ENCODE results near the gene TRAF3IP1.
A peak's percentile ranks its signal among the peaks of the same experiment; 100 is the strongest.

The TRAF3IP1 gene

GRCh38 chr2:238418999-238419546, 98.8 kb downstream of the TRAF3IP1 start:
- TF ChIP-seq ZNF274 (IDR thresholded peaks at IDR 0.05; ENCODE audit: low read depth, low read length): no peak
- H3K4me3 ChIP-seq (ENCODE audit: low read length): no peak overlapping the region

GRCh38 chr2:238420442-238420841, 100.1 kb downstream of the TRAF3IP1 start:
- H3K4me3 ChIP-seq (ENCODE audit: low read length): no peak overlapping the region
- TF ChIP-seq ZNF274 (IDR thresholded peaks at IDR 0.05; ENCODE audit: low read depth, low read length): no peak

- no peak overlapping the region for H3K4me3 ChIP-seq (ENCODE audit: low read length)
These were observed 100.8 kb downstream of the TRAF3IP1 start for GRCh38 chr2:238420878-238421694.

GRCh38 chr2:238421695-238422035, 101.3 kb downstream of the TRAF3IP1 start:
- no peak for TF ChIP-seq ZNF274 (IDR thresholded peaks at IDR 0.05; ENCODE audit: low read depth, low read length)
- H3K4me3 ChIP-seq (ENCODE audit: low read length): no peak overlapping the region

More at GRCh38 chr2:238420878-238421694, 100.8 kb downstream of the TRAF3IP1 start:
- no peak for TF ChIP-seq ZNF274 (IDR thresholded peaks at IDR 0.05; ENCODE audit: low read depth, low read length)

GRCh38 chr2:238422285-238422684, 102.0 kb downstream of the TRAF3IP1 start:
- TF ChIP-seq ZNF274 (IDR thresholded peaks at IDR 0.05; ENCODE audit: low read depth, low read length): no peak
- H3K4me3 ChIP-seq (ENCODE audit: low read length): no peak overlapping the region

- no peak for TF ChIP-seq ZNF274 (IDR thresholded peaks at IDR 0.05; ENCODE audit: low read depth, low read length)
These were observed 102.6 kb downstream of the TRAF3IP1 start for GRCh38 chr2:238422940-238423339.

GRCh38 chr2:238423561-238424312, 103.4 kb downstream of the TRAF3IP1 start:
- no peak overlapping the region for H3K4me3 ChIP-seq (ENCODE audit: low read length)
- no peak for TF ChIP-seq ZNF274 (IDR thresholded peaks at IDR 0.05; ENCODE audit: low read depth, low read length)

More at GRCh38 chr2:238422940-238423339, 102.6 kb downstream of the TRAF3IP1 start:
- H3K4me3 ChIP-seq (ENCODE audit: low read length): no peak overlapping the region

- no peak overlapping the region for H3K4me3 ChIP-seq (ENCODE audit: low read length)
- TF ChIP-seq ZNF274 (IDR thresholded peaks at IDR 0.05; ENCODE audit: low read depth, low read length): no peak
These were observed 104.0 kb downstream of the TRAF3IP1 start for GRCh38 chr2:238424313-238424700.

GRCh38 chr2:238425505-238425978, 105.2 kb downstream of the TRAF3IP1 start:
- TF ChIP-seq ZNF274 (IDR thresholded peaks at IDR 0.05; ENCODE audit: low read depth, low read length): no peak
- peak overlapping the region; percentile 85; the same call in 1 of the 2 replicates for H3K4me3 ChIP-seq (ENCODE audit: low read length)

GRCh38 chr2:238425979-238426567, 105.8 kb downstream of the TRAF3IP1 start:
- peak overlapping the region; percentile 85 for H3K4me3 ChIP-seq (ENCODE audit: low read length)
- TF ChIP-seq ZNF274 (IDR thresholded peaks at IDR 0.05; ENCODE audit: low read depth, low read length): no peak

GRCh38 chr2:238426568-238427434, 106.5 kb downstream of the TRAF3IP1 start, which contains the start of gene ASB1:
ASB1 (plus strand) TSS chr2:238426927; CDS start chr2:238427071, 144 bp downstream.
- no peak for TF ChIP-seq ZNF274 (IDR thresholded peaks at IDR 0.05; ENCODE audit: low read depth, low read length)
- peak within 1 kb of the TSS; percentile 85 for H3K4me3 ChIP-seq (ENCODE audit: low read length)

GRCh38 chr2:238427435-238428162, 107.3 kb downstream of the TRAF3IP1 start:
- no peak for TF ChIP-seq ZNF274 (IDR thresholded peaks at IDR 0.05; ENCODE audit: low read depth, low read length)
- peak overlapping the region; percentile 85 for H3K4me3 ChIP-seq (ENCODE audit: low read length)

GRCh38 chr2:238428866-238429265, 108.5 kb downstream of the TRAF3IP1 start:
- no peak overlapping the region for H3K4me3 ChIP-seq (ENCODE audit: low read length)
- TF ChIP-seq ZNF274 (IDR thresholded peaks at IDR 0.05; ENCODE audit: low read depth, low read length): no peak

All from GM08714 (cell line).